Glomerular visceral epithelial cell (primary cell): Measurements from ENCODE around the gene TNP1.

Source experiments
- DNase-seq: peaks from one replicate; pipeline ENCODE4 v3.0.0-alpha.2; 2016; ENCODE audit errors: extremely low spot score

Gene TNP1

GRCh38 chr2:216875862-216876261 lies 16.0 kb upstream of the TNP1 start:
- no peak for DNase-seq

- no peak for DNase-seq
These were observed 13.7 kb upstream of the TNP1 start for GRCh38 chr2:216873573-216873972.

- no peak for DNase-seq
These were observed 12.8 kb upstream of the TNP1 start for GRCh38 chr2:216872624-216873023.

- no peak for DNase-seq
These were observed 12.2 kb upstream of the TNP1 start for GRCh38 chr2:216872040-216872439.

GRCh38 chr2:216871333-216871934 lies 11.6 kb upstream of the TNP1 start:
- no peak for DNase-seq

- DNase-seq, result no peak
These were observed 10.9 kb upstream of the TNP1 start for GRCh38 chr2:216870508-216871332.

- DNase-seq, result no peak
These were observed 6.7 kb upstream of the TNP1 start for GRCh38 chr2:216866515-216867095.

- no peak for DNase-seq
These were observed 5.8 kb upstream of the TNP1 start for GRCh38 chr2:216865658-216866057.

- DNase-seq, result no peak
These were observed 4.1 kb upstream of the TNP1 start for GRCh38 chr2:216863946-216864345.

- no peak for DNase-seq
These were observed 2.9 kb upstream of the TNP1 start for GRCh38 chr2:216862628-216863398.

GRCh38 chr2:216860426-216861137 lies 718 bp upstream of the TNP1 start:
- no peak for DNase-seq

GRCh38 chr2:216858312-216858711 lies 1.6 kb downstream of the TNP1 start:
- DNase-seq, result no peak

- DNase-seq, result peak; percentile 28
These were observed 2.7 kb downstream of the TNP1 start for GRCh38 chr2:216857131-216857550.

- DNase-seq, result no peak
These were observed 3.3 kb downstream of the TNP1 start for GRCh38 chr2:216856406-216857065.

- no peak for DNase-seq
These were observed 4.3 kb downstream of the TNP1 start for GRCh38 chr2:216855605-216856004.

GRCh38 chr2:216855079-216855478 lies 4.8 kb downstream of the TNP1 start:
- DNase-seq, result no peak

- no peak for DNase-seq
These were observed 8.3 kb downstream of the TNP1 start for GRCh38 chr2:216851486-216852090.

GRCh38 chr2:216850665-216851322 lies 9.1 kb downstream of the TNP1 start:
- DNase-seq, result no peak

- no peak for DNase-seq
These were observed 9.9 kb downstream of the TNP1 start for GRCh38 chr2:216849987-216850386.

GRCh38 chr2:216845426-216845825 lies 14.4 kb downstream of the TNP1 start:
- DNase-seq, result no peak
